Neural crest cell (in vitro differentiated cells): ENCODE results near the gene MCCC1. TPM values are rescaled to one million over a fixed set of nuclear protein-coding genes. Genes with fewer than 3 reads are reported as not detected.

Experiments used
- DNase-seq: peaks from one replicate; pipeline ENCODE4 v3.0.0; 2021; ENCODE audit warnings: low read depth, mixed read lengths, low spot score
- H3K27ac Mint-ChIP-seq: one replicate; pipeline ENCODE4 v1.8.0; 2021; ENCODE audit warnings: mild to moderate bottlenecking, mixed read lengths; ENCODE audit not compliant: unreplicated experiment
- H3K27me3 Mint-ChIP-seq: 2 replicates; pipeline ENCODE4 v1.8.0; 2021; ENCODE audit warnings: low read depth, mild to moderate bottlenecking, mixed read lengths
- H3K36me3 Mint-ChIP-seq: 2 replicates; pipeline ENCODE4 v1.8.0; 2021; ENCODE audit warnings: low read depth, mild to moderate bottlenecking, mixed read lengths
- H3K4me1 Mint-ChIP-seq: 2 replicates; pipeline ENCODE4 v1.8.0; 2021; ENCODE audit warnings: mixed read lengths
- H3K4me3 Mint-ChIP-seq: one replicate; pipeline ENCODE4 v1.8.0; 2021; ENCODE audit warnings: mild to moderate bottlenecking, mixed read lengths
- H3K9me3 Mint-ChIP-seq: 2 replicates; pipeline ENCODE4 v1.8.0; 2021; ENCODE audit warnings: mixed read lengths
- CTCF ChIP-seq: fragments of 200-600 bp; sonication (generic); conservative IDR thresholded peaks from 2 replicates; pipeline ENCODE4 v1.5.0; 2021; ENCODE audit warnings: antibody characterized with exemption, mild to moderate bottlenecking
- total RNA-seq: library from RNA; stranded (reverse); gene quantifications from 2 replicates; pipeline ENCODE4 v1.2.1, GENCODE V29; 2021

Gene MCCC1
- total RNA-seq, 1 donor from 2014 or later, result 30.6 TPM

GRCh38 chr3:183038757-183039156 is 60.5 kb downstream of the MCCC1 start:
- H3K4me1 Mint-ChIP-seq, result no peaks in the 10 kb centered on the region
- peaks cover 31% of the 10 kb centered on the region for H3K36me3 Mint-ChIP-seq
- H3K9me3 Mint-ChIP-seq, result no peaks in the 10 kb centered on the region
- DNase-seq, result no peak
- H3K27me3 Mint-ChIP-seq, result no peaks in the 10 kb centered on the region
- no peak overlapping the region for H3K4me3 Mint-ChIP-seq
- TF ChIP-seq CTCF, result no peak
- no peak overlapping the region for H3K27ac Mint-ChIP-seq

- DNase-seq, result no peak
- H3K27ac Mint-ChIP-seq, result peak overlapping the region; percentile 10
- H3K27me3 Mint-ChIP-seq, result no peaks in the 10 kb centered on the region
- H3K36me3 Mint-ChIP-seq, result peaks cover 28% of the 10 kb centered on the region
- H3K4me1 Mint-ChIP-seq, result no peaks in the 10 kb centered on the region
- H3K9me3 Mint-ChIP-seq, result no peaks in the 10 kb centered on the region
- no peak overlapping the region for H3K4me3 Mint-ChIP-seq
- TF ChIP-seq CTCF, result no peak
These were observed 61.1 kb downstream of the MCCC1 start for GRCh38 chr3:183038221-183038620.

GRCh38 chr3:183033746-183034145 is 65.5 kb downstream of the MCCC1 start:
- no peaks in the 10 kb centered on the region for H3K9me3 Mint-ChIP-seq
- DNase-seq, result no peak
- H3K4me1 Mint-ChIP-seq, result no peaks in the 10 kb centered on the region
- H3K36me3 Mint-ChIP-seq, result peaks cover 30% of the 10 kb centered on the region
- no peaks in the 10 kb centered on the region for H3K27me3 Mint-ChIP-seq
- H3K27ac Mint-ChIP-seq, result no peak overlapping the region
- TF ChIP-seq CTCF, result no peak
- H3K4me3 Mint-ChIP-seq, result no peak overlapping the region

- Mint-ChIP-seq H3K27ac (peak overlapping the region; percentile 50), H3K9me3 (peaks cover 6% of the 10 kb centered on the region), H3K4me1 (no peaks in the 10 kb centered on the region), H3K27me3 (no peaks in the 10 kb centered on the region), H3K36me3 (peaks cover 34% of the 10 kb centered on the region), H3K4me3 (no peak overlapping the region)
- TF ChIP-seq CTCF, result no peak
- DNase-seq, result no peak
These were observed 66.3 kb downstream of the MCCC1 start for GRCh38 chr3:183032880-183033555.

GRCh38 chr3:183031826-183032225 is 67.5 kb downstream of the MCCC1 start:
- H3K9me3 Mint-ChIP-seq, result peaks cover 6% of the 10 kb centered on the region
- no peak for DNase-seq
- TF ChIP-seq CTCF, result no peak
- no peaks in the 10 kb centered on the region for H3K4me1 Mint-ChIP-seq
- peaks cover 35% of the 10 kb centered on the region for H3K36me3 Mint-ChIP-seq
- no peaks in the 10 kb centered on the region for H3K27me3 Mint-ChIP-seq
- H3K27ac Mint-ChIP-seq, result no peak overlapping the region
- H3K4me3 Mint-ChIP-seq, result no peak overlapping the region
